ENCODE measurements around the gene LGI4.

LGI4 gene

DNA sequence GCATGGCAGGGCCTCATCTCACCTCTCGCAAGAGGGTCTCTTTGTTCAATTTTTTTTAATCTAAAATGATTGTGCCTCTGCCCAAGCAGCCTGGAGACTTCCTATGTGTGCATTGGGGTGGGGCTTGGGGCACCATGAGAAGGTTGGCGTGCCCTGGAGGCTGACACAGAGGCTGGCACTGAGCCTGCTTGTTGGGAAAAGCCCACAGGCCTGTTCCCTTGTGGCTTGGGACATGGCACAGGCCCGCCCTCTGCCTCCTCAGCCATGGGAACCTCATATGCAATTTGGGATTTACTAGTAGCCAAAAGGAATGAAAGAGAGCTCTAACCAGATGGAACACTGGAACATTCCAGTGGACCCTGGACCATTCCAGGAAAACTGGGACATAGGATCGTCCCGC is 11.3 kb downstream of the LGI4 start:
- no peak for DNase-seq

DNA sequence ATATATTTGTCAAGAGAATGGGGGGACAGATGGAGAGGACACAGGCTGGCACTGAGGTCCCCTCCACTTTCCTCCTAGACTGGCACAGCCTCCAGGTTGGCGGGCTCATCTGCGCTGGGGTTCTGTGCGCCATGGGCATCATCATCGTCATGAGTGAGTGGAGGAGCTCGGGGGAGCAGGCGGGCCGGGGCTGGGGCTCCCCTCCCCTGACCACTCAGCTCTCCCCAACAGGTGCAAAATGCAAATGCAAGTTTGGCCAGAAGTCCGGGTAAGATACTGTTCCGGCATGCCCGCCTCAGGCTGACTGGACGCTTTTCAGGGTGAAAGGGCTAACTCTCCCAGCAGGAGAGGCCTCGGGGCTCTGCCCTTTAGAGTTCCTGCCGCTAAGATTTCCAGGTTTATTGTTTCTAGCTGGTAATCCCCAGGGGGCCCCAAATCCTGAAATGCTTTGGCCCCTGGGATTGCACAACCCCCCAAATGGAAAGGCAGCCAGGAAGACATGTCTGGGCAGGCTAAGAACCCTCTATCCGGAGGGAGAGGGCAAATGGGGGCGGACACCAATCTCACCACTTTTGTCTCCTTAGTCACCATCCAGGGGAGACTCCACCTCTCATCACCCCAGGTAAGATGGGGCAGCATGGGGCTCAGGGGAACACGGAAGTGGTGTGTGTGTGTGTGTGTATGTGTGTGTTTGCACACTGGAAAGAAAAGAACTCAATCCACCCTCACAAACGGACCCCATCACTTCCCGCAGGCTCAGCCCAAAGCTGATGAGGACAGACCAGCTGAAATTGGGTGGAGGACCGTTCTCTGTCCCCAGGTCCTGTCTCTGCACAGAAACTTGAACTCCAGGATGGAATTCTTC is 11.9 kb downstream of the LGI4 start:
- DNase-seq, result no peak

DNA sequence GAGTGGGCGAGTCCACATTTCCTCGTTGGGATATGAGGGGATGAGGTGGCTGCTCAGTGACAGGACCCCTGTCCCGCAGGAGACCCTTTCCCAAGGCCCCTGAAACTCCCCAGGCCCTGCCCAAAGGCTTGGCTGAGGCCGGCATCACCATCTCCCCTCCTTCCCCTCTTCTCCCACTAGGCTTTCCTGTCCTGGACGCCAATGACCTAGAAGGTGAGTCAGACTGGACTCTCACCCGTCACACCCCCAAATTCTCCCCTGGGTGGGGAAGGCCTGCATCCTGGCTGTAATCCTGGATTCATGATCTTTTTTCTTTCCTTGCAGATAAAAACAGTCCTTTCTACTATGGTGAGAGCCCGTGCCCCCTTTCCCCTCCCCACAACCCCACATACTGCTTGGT is 14.0 kb downstream of the LGI4 start:
- no peak for DNase-seq

DNA sequence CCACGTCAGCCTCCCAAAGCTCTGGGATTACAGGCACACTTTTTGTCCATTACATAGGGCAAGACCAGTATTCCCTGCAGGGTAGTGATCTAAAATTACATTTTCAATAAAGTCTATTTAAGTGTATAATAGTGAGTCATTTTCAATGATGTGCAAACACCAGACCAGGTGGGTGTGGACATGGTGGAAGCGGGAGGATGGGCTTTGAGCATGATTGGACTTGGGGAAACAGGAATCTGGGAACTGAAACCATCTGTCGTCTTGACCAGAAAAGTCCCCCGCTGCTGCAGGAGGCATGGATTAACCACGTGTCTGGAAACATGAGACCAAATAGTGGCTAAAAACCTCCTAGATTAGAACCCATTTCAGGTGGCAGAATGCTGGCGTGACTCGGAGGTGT is 14.4 kb downstream of the LGI4 start:
- DNase-seq, result no peak

DNA sequence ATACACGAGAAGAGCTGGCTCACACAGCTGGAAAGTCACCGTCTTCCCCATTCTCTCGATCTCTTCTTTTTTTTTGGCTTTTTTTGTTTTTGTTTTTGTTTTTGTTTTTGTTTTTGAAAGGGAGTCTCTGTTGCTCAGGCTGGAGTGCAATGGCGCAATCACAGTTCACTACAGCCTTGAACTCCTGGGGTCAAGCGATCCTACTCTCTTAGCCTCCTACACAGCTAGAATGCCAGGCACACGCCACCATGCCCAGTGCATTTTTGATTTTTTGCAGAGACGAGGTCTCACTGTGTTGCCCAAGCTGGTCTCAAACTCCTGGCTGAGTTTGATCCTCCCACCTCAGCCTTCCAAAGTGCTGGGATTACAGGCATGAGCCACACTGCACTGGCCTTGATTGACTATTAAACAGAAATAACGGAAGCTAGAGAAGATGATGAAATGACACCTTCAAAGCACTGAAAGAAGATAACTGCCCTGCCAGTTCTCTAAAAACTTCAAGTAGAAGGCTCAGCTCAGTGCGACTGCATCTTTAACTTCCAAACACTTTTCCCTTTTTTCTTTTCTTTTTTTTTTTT is 15.2 kb downstream of the LGI4 start:
- no peak for DNase-seq

DNA sequence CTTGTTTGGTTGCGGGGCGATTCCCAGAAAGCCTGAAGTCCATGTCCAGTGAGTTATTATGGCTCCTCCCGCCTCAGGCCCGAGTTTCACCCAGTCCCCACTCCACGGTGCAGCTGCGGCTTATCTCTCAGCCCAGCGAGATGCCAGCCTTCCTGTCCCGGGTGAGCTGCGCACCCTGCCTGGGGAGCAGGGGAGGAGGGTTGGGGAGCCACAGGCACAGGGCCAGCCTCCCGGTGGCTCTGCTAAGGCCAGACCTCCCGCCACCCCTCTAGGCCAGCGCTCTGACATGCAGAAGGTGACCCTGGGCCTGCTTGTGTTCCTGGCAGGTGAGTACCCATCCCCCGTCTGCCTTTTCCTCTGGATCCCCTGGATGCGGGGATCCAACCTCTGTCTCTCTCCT is 15.8 kb downstream of the LGI4 start:
- DNase-seq, result no peak

DNA sequence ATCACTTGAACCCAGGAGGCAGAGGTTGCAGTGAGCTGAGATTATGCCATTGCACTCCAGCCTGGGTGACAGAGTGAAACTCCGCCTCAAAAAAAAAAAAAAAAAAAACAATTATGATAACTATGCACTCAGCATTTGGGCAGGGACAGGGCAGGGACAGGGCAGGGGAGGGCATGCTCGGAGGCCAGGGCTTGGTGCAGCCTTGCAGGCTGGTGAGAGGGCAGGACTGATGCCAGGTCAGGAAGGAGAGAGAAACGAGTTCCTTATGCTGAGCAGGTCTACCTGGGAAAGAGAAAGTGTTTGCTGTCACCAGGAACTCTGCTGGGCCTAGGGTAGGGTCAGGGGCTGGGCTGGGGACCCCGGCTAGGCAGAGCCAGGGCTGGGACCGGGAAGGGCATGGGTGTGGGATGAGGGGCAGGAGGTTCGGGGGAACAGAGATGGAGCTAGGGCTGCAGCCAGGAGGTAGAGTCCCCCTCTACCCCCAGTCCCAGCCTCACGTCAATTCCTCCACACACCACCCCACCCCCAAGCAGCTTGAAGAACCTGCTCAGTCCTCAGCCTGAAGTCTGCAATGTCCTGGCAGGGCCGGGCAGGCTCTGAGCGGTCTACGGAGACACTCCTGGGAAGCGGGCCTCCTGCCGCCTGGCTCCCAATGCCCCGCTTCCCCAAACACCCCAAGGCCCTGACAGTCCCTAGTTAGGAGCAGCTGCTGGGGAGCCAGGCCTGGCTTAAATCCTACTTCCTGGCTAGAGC is 16.4 kb downstream of the LGI4 start:
- no peak for DNase-seq

DNA sequence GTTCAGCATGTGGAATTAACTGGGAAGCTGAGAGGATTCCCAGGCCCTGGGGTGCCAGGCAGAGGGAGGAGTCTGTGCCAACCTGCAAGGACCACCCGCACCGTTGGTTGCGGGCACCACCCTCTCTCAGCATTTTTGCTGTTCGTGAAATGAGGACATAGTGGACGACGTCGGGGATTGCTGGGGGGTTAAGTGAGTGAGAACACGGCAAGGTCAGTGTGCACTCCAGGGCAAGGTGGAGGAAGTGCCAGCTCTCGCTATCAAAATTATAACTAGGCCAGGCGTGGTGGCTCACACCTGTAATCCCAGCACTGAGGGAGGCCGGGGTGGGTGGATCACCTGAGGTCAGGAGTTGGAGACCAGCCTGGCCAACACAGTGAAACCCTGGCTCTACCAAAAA is 17.1 kb downstream of the LGI4 start:
- DNase-seq, result no peak

DNA sequence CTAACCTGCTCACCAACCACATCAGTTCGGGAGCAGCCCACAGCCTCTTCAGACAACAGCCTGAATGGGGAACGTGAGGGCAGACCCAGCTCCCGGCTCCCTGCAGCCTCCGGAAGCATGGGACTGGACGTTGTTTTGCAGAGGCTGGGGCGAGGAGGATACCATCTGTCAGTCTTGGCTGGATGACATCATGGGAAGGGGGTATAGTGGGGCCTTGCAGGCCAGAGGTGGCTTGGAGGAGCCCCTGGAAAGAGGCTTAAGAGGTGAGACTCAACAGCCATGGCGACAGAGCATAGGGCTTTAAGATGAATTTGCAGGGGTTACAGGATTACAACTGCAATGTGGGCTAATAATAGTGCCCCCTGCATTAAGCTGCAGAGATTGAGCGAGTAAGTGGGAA is 17.7 kb downstream of the LGI4 start:
- DNase-seq, result no peak

DNA sequence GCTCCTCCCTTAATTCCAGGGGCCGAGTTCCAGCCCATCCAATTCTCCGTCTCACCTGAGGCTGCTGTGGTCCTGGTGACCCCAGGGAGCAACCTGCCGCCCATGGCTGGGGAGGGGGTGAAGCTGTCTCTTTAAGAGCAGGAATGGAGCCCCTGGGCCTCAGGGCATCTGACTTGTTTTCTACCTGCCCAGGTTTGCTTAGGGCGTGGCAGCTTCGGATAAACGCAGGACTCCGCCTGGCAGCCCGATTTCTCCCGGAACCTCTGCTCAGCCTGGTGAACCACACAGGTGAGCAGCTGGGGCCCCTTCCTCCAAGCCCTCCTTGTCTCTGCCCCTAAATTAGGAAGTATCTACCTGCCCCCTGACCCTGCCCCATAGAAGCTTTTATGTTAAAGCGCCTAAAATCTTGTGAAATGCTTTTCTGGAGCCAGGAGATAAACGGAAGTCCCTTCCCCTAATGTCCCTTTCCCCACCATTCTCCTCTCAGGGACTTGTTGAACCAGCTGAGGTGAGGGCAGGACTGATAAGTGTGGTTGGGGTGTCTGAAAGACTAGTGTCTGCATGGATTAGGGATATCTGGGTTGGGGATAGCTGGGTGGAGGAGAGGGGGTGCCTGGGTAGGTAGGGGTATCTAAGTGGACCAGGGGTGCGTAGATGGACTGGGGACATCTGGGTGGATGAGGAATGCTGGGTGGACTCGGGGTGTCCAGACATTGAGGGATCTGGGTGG is 18.6 kb downstream of the LGI4 start:
- DNase-seq, result no peak

DNA sequence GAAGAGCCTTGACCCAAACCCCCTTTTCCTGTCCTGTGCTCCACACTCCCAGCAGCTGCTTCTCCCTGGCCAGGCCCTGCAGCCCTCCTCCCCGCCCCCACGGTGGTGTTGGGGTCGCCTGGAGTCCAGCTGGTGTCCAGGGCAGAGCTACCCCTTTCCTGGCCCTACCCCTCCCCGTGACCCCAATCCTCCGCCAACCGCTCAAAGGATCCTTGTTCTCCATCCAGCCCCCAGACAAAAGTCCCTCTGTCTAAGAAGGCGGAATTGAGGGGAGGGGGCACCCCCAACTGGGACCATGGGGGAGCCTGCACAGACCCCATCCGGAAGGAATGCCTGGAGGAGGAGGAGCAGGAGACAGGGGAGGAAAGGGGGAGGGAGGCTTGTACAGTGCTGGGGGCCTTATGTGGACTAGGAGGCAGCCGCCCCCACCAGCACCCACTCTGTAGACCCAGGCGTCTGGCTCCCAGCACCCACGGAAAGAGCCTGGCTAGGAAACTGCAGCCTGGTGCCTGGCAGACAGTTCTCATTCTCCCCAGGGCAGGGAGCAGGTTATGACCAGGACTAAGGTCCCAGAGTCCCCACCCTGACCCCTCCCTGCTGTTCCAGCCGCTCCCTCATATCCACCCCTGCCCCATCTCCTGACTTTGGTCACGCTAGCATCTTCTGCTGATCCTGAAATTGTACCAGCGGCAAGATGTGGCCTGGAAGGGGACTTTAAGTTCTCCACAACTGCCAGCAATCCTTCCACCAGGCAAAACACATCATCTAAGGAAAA is 19.5 kb downstream of the LGI4 start, which contains the start of gene FXYD3:
FXYD3 (plus strand) TSS at position 647 of the 775 bp plus-strand sequence. CDS start 3,554 bp downstream, outside the sequence.
- DNase-seq, result no peak

DNA sequence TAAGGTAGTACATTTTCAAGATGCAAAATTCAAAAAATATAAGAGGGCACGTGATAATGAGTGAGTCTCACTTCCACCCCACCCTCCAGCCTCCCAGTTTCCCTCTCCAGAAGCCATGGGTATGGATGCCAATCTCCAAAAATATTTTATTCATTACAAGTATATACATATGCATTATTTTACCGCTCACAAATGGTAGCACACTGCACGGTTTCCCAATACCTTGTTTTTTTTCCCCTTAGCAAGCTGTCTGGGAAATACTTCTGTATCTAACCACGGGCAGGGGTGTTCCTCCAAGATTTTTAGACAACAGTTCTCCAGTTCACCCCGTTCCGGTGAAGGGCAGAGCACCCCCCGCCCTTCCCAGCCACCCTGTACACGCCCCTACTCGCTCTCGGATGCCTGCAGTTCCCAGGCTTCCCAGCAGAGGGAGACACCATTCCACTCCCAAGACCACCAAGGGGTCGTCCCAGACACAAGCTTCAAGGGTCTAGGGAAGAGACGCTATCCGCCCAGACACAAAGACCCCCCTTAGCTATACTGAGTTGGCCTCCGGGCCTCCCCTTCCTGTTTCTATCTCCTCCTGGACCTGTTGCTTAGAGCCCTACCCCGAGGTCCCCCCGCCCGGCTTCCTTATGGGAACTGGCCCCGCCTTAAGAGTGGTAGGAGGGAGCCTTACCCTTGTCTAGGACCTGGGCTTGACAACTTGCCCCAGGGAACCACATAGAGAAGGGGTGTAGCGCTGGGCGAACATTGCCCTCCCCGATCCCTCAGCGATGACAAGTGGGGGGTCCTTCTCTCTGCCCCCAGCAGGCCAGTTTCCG is 20.3 kb downstream of the LGI4 start:
- DNase-seq, result peak; percentile 55

DNA sequence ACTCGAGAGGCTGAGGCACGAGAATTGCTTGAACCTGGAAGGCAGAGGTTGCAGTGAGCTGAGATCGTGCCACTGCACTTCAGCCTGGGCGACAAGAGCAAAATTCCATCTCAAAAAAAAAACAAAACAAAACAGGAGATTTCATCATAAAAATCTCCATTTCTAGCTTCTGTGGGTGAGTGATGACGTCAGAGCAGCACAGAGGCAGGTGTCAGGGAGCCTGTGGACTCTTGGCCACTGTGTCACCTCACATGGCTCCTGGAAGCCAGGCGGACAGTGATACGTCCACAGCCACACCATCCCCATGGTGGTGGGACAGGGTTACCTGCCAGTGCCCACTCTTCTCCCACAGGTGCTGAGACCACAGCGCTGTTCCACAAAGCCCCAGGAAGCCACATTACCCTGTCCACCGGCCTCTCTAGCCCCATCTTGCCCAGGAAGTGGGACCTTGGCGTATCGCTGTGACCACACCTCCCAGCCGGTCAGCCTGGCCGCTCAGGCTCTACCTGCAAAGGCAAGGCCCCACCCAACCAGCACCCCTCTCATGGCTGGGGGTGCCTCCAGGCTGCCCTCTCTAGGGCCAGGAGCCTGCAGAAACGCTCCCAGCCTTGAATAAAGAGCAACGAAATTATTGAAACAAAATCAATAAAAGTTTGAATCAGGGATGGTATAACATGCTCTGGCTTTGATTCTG is 21.7 kb downstream of the LGI4 start:
- DNase-seq, result no peak

DNA sequence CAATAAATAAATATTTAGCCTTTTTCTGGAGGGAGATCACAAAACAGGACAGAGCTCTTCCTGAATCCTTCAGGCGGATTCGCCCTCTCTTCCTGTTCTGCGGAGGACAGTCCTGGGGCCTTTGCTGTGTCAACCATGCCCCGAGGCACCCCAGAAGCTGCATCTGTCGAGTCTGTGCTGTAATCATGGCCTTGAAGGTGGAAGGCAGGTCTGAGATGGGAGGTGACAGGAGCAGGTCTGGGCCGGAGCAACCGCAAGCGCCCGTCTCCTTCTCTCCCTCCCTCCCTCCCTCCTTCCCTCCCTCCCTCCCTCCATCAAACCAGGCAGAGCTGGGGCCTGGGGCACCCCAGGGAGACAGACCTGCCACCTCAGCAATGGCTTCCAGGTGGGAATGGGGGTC is 23.9 kb downstream of the LGI4 start:
- DNase-seq, result no peak

DNA sequence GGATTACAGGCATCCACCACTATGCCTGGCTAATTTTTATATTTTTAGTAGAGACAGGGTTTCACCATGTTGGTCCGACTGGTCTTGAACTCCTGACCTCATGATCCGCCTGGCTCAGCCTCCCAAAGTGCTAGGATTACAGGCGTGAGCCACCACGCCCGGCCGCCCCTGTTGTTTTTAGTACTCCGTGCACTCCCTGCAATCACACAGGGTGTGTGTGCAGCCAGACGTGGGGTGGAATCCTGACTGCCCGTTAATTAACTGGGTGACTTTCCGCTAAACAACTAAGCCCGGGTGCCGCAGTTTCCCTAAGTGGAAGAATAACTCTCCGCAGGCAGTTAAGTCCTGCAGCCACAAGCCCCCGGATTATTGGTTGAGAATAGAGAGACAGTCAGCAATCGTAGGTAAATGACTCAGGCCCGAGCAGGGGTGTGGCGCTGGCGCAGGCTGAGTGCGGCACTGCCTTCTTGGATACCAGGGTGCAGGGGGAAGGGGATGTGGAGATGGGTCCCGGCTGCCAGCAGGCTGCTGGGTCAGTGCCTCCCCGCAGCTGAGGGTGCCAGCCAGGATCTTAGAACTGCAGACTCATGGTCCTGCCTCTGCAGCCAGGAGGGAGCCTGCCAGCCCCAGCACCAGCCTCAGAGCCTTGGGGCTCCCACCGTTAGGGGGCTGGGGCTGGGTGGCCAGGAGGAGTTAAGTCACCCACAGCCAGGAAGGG is 25.3 kb downstream of the LGI4 start:
- DNase-seq, result no peak

DNA sequence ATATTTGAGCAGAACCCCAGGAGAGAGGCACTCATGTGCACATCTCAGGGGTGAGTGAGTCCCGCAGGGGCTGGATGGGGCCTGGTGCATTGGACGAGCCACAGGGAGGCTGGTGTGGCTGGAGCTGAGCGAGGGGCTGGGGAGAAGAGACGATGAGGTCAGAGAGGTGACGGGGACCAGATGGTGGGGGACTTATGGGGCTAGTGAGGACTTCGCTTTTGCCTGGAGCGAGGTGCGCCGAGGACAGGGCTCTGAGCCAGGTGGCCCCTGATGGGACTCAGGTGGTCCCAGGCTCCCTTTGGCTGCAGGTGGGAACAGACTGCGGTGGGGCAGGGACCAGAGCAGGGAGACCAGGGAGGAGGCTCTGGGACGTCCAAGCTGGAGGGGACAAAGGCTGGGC is 26.1 kb downstream of the LGI4 start:
- DNase-seq, result no peak

DNA sequence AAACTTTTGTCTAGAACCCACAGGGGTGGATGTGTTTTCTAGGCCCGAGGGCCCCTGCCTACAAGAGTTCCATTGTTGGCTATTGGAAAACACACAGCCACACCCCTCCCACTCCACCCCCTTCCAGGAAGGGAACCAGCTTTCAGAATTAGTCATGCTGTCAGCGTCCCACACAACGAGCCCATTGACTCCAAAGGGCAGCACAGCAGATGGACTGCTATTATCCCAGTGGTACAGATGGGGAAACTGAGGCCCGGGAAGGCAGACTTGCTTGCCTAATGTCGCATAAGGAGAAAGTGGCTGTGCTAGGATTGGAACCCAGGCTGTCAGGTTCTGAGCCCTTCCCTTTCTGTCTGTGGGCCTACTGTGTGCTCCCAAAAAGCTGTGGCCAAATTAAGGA is 27.3 kb downstream of the LGI4 start:
- no peak for DNase-seq

DNA sequence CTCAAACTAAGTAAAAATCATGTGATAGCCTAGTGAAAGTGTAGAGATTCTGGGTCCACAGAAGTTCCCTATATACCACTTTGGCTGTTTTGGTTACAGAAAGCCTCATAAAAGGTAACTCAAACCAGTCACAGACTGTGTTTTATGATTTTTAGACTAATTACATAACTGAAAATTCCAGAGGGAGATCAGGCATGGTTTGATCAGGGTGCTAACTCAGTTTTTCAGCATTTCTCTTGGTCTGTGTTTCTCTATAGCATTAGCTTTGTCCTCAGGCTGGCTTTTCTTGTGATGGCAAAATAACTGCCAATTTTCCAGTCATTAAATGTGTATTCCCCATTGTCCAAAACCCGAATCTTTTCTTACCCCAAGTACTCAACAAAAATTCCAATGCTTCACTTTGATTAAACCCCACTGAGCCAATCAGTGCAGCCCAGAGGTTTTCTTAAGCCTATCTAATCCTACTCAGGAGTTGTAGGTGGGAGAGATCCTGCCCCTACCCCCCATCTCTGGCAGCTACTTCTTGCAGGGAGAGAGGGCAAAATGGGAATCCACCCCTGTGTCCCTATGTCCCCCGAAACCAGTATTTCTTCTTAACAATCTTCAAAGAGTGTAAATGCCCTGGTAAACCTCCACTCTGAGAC is 27.8 kb downstream of the LGI4 start:
- no peak for DNase-seq

DNA sequence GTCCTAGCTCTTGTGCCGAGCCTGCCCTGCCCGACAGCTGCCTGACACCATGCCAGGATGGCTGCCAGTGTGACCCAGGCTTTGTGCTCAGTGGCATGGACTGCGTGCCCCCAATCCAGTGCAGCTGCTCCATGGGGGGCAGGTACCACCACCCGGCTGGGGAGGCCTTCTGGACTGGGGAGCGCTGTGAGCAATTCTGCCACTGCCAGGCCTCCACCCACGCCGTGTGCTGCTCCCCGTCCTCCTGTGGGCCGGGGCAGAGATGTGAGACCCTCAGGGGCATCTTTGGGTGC is 28.6 kb downstream of the LGI4 start:
- no peak for DNase-seq

Data from CD4-positive, alpha-beta T cell treated with Interleukin-4 for 4 hours (primary cell).